Erythroblast (primary cell): ENCODE data around the gene CIPC.

Experiments used
- GATA1 ChIP-seq: IDR thresholded peaks from 2 replicates; pipeline ENCODE4 v1.6.1; 2011; ENCODE audit warnings: low read depth, mild to moderate bottlenecking, control low read depth, low read length, moderate library complexity
- POLR2A ChIP-seq: IDR thresholded peaks from 2 replicates; pipeline ENCODE4 v1.6.1; 2011; ENCODE audit warnings: mild to moderate bottlenecking, low read length

DNA sequence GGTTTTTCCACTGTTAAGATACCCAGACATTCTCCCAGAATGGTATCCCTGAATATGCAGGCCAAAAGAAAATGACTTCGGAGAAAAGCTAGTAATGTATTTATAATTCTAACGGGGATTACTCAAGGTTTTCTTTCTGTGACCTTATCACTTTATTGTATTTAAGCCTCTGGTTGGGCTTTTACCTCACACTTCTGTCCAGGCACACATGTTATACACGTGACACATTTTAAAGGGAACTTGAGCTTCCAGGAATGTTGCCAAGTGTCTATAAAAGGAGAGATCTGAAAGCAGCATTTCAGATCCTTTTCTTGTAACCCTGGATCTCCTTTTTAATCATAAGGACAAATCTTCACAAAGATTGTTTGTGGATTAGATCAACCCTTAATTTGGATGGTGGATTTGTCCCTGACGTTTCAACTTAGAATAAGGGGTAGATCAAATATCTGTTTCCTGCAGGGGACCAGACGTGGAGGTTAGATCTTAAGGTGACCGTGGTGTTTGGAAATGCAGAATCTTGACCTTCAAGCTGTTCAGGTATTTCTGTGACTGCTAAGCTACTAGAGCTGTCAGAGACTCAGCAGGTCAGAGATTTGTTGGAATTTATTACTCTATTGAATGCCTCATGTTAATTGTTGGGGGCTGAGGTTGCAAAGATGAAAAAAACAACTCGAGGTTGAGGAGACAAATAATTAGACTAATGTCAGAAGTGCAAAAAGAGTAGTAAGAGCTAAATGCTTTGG lies 1.5 kb downstream of the CIPC start:
- no peak for TF ChIP-seq POLR2A
- no peak for TF ChIP-seq GATA1
